Ramos (cell line): ENCODE data around the gene TAAR9.
"Not testable (repeated sequence)": the region's sequence is repeated elsewhere in the genome, so short reads cannot be mapped to it uniquely, and the experiment has no call there.

ENCODE experiments used
- in situ Hi-C: fragments of 300-500 bp; cut with MboI; formaldehyde crosslinking; loops from one replicate; pipeline ENCODE4 v1.14.3; 2022; ENCODE audit warnings: low sequenced_read_pairs; ENCODE audit not compliant: unreplicated experiment

The TAAR9 gene

DNA sequence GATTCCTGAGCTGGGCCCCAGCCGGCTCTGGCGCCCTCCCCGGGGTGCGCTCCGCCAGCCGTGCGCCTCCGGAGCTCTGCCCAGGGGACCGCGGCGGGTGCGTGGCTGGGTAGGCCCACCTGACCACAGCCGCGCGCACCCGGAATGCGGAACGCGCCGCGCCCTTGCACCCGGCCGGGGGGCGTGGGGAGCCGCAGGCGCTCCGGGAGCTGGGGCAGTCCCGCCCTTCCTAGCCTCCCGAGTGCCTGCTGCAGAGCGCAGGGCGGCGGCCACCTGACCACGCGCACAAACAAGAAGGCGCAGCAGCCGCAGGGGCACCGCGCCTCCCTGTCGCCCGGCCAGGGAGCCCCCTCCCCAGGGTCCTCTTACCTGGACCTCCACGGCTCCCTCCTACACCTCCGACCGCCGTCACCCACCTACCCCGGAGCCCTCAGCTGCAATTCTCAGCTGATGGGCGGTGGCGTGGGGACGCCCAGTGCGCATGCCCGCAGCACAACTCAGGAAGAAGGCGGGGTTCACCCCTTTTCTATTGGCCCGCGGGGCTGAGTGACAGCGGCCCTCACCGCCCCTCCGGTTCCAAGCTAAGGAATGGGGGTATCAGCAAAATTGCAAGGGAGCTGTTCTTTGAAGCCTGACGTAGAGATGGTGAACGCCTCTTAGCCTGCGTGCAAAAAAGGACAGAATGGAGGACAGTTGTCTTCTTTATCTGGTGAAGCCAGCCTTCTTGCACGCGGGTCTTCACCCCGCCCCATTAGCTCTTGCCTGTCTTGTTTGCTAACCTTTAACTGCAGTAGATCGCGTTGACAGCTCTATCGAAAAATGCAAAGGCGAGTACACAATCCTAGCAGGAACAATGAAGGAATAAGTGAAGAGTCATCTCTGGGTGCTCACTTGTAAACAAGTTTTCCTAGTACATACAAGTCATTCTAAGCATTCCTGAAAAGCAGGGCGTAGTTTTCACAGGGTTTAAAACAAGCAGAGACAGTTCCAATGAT, 25.1 kb upstream of the TAAR9 start, which contains the start of gene STX7:
STX7 (minus strand) TSS at position 479 of the 995 bp plus-strand sequence. CDS start 9,586 bp downstream, outside the sequence.
- in situ Hi-C loops = loop anchor here (25.0 kb wide), 1 partner anchor 299 kb away; the partner anchor contains the start of gene RPS12

DNA sequence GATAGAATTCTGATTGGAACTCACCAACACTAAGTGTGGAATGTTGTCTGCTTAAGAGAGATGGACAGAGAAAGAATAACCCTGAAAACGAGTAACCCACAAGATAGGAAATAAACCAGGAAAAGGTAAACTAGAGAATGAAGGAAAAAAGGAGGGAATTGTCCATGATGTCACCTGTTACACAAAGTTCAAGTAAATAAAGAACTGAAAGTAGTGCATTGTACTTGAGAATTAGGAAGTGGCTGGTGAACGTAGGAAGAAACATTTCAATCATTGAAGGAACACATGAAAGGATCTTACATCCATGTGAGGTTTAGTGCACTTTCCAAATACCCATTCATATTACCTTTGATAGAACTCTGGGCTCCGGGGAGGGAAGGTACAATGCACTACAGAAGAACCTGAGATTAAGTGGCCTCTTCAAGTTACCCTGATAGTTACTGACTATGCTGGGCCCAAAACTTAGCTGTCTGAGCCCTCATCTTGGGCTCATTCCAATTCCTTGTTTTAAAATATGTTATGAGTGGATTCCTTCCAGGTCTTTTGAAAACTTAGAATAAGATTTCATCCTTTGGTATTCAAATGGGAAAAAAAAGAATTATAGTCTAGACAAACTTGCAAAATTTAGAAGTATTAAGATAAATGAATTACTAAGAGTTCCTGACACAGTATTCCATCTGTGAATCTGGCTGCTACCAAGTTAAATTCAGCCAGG, 24.1 kb upstream of the TAAR9 start:
- in situ Hi-C loops = loop anchor here (25.0 kb wide), 1 partner anchor 298 kb away; the partner anchor contains the start of gene RPS12

DNA sequence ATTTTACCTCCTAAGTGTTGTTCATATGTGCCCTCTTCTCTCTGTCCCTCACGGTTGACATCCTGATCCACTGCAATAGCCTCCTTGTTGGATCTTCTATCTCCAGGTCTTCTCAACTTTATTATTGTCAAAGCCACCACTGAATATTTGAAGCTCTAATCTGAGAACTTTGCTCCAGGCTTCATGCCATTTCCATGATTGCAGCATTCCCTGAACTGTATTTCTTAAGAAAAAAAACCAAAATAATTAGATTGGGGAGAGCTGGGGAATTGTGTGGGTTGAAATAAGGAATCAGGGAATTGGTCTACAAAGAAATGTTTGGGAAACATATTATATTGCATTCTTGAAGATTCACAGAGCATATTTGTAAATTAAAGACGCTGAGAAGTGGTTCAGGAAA, 22.7 kb upstream of the TAAR9 start:
- in situ Hi-C loops = loop anchor here (25.0 kb wide), 1 partner anchor 297 kb away; the partner anchor contains the start of gene RPS12

DNA sequence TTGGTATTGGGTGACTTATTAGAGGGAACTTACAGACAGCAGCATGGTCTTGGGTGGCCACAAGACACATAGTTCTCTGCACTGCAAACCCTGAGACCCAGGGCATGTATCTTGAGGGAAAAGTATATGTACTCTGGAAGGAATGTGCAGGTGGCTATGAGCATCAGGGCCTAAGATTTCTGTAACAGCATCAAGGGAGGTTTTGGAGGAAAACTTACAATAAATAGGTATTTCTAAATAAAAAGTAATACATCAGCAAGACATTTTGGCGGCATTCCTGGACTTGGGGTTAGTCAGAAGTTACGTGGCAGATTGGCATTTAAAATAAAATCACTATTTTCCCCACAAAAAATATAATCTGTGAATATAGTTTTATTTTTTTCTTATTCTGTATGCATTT, 17.1 kb upstream of the TAAR9 start:
- in situ Hi-C loops = loop anchor here (25.0 kb wide), 1 partner anchor 291 kb away; the partner anchor contains the start of gene RPS12

DNA sequence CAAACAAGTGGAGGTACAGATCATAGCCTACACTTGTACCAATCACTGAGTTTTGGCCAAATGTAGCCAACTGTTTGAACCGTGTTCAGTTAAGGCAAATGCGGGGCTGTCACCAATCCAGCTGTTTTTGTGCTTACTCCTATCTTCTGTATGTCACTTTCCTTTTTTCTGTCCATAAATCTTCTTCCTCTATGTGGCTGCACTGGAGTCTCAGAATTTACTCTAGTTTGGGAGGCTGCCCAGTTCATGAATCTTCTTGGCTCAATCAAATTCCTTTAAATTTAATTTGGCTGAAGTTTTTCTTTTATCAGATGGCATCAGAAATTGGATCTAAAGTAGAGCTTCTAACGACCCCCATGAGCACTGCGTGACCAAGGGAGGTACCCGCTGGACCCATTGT, 13.4 kb upstream of the TAAR9 start:
- in situ Hi-C loops = loop anchor here (25.0 kb wide), 2 partner anchors 238 to 288 kb away; partner anchors contain the start of genes RPS12 and VNN2

DNA sequence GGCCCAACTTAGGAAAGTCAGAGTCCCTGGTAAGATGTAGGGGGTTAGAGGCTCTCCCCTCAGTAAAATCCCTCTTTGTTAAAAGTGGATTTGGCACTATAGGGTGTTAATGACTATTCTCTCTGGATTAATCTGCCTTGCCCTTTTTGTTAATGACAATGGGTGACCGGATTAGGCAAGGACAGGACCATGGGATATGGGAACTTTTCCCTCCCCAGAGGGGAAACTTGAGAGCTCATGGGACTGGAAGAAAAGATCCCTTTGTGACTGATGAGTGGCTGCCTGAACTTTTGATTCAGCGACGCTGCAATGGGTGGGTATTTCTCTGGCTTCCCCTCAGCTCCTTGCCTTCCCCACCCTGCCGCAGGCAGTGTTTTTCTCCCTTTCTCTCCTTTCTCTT, 12.2 kb upstream of the TAAR9 start:
- in situ Hi-C loops = loop anchor here (25.0 kb wide), 1 partner anchor 236 kb away; the partner anchor contains the start of gene VNN2

DNA sequence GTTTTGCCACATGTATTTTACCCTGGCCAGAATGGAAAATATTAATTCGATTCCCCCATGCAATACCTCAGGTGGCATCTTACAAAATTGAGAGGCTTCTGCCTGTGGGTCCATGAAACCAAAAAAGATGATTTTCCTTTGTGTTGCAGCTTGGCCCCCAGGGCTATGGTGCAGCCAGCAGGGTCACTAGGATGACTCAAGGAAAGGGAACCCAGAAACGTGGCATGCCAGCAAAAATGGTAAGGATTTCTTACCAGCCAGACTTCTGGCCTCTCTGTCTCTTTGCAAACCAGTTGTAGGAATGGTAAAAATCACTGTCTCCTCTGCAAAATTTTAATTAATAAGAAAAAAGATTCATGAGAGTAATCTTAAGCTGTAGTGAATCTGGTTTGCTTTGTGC, 11.6 kb upstream of the TAAR9 start:
- in situ Hi-C loops = loop anchor here (25.0 kb wide), 1 partner anchor 236 kb away; the partner anchor contains the start of gene VNN2

DNA sequence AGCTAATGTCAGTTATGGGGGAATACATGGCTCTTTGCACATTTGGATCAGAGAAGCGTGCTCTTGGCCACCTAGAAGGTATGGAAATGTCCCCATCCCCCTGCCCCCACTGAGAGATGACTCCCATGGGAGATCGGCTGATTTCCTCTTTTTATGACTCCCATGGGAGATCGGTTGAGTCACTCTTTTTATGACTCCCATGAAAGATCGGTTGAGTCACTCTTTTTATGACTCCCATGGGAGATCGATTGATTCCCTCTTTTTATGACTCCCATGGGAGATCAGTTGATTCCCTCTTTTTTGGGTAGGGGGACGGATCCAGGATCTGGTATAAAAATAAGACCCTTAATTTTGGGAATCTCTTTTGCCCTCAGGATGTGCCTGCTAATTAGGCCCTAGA, 10.3 kb upstream of the TAAR9 start:
- in situ Hi-C loops = loop anchor here (25.0 kb wide), 1 partner anchor 235 kb away; the partner anchor contains the start of gene VNN2

DNA sequence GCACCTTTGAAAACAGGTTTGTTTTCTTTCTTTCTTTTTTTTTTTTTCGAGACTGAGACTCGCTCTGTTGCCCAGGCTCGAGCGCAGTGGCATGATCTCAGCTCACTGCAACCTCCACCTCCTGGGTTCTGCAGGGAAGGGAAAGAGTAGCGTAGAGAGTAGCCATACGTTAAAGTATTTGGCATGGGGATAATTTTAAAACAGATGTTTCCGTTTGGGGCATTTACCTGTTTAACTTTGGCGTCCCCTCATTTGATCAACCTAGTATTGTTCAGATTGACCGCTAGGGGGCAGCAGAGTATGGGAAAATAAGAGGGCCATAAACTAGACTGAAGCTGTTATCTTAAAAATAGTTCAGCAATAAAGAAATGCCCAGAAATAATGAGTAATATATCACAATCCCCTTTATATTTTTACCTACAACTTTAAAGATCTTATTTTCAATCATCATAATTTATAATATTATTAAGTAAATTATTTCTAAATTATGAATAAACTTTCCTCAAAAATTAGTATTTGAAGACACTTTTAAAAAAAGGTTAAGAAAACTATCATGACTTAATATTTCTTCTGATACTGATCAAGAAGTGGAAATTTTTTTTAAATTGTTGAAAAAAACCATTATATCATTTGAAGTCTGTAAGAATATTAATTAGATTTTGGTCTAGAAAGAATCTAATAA, 7.6 kb upstream of the TAAR9 start:
- in situ Hi-C loops = loop anchor here (25.0 kb wide), 1 partner anchor 232 kb away; the partner anchor contains the start of gene VNN2

DNA sequence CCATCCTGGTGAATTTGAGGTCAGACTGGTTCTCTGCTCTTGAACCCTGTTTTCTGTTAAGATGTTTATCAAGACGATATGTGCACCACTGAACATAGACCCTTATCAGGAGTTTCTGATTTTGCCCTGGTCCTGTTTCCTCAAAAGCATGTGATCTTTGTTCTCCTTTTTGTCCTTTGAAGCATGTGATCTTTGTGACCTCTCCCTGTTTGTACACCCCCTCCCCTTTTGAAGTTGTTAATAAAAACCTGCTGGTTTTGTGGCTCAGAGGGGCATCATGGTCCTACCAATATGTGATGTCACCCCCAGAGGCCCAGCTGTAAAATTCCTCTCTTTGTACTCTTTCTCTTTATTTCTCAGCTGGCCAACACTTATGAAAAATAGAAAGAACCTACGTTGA, 3.5 kb upstream of the TAAR9 start:
- in situ Hi-C loops = loop anchor here (25.0 kb wide), 1 partner anchor 228 kb away; the partner anchor contains the start of gene VNN2

DNA sequence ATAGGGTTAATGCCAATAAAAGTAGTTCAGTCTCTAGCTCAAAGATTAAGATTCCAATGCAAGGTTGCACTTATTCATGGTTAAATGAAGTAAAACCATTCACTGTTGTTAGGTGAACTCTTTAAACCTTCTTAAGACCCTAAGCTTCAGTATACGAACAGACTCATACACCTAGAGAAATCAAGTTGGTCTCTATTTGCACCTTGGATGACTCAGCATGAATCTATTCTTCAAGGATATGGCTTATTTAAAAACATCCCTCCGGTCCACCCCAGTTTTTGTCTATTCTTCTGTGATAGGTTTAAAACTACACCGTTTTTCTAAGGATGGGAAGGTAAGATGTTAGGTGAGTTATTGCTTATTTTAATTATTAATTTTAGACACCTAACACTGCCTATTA, 932 bp upstream of the TAAR9 start:
- in situ Hi-C loops = loop anchor here (25.0 kb wide), 1 partner anchor 225 kb away; the partner anchor contains the start of gene VNN2

DNA sequence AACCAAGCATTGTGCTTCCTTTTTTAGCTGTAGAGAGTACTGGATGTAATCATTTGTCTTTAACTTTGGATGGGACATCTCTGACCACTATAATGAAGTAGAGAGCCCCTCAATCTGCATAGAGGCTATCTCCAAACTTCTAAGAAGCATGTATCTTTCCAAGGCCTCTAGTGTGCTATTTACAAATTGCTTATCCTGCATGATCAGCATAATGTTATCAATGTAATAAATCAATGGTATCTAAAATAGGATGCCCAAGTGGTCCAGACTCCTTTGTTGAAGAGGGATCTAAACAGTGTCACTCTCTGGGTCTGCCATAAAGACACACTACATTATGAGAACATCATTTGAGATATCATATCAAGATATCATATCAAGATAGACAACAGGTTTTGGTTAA, 6.7 kb downstream of the TAAR9 start:
- in situ Hi-C loops = loop anchor here (25.0 kb wide), 1 partner anchor 217 kb away; the partner anchor contains the start of gene VNN2

DNA sequence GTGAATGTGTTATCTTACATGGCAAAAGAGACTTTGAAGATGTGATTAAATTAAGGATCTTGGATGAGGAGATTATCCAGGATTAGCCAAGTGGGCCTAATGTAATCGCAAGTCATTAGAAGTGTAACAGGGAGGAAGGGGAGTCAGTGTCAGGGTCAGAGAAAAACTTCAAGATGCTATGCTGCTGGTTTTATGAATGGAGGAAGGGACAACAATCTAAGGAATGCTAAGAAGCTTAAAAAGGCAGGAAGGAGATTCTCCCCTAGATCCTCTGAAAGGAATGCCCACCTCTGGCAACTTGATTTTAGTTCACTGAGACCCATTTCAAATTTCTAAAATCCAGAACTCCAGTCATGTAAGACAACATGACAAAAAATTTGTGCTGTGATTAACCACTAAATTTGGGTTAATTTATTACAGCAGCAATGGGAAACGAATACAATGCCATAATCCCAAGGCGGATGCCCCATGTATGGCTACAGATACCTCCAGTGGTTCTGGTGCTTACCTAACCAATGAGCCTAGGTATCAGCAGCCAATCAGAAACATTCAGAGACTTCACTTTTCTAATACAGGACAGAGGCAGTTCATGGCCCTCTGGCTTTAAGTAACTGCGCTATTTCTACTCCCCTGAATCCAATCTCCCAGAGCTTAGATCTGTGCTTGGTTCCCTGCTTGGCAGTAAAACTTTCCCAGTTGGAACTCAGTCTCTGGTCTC, 10.8 kb downstream of the TAAR9 start:
- in situ Hi-C loops = loop anchor here (25.0 kb wide), 1 partner anchor 213 kb away; the partner anchor contains the start of gene VNN2

DNA sequence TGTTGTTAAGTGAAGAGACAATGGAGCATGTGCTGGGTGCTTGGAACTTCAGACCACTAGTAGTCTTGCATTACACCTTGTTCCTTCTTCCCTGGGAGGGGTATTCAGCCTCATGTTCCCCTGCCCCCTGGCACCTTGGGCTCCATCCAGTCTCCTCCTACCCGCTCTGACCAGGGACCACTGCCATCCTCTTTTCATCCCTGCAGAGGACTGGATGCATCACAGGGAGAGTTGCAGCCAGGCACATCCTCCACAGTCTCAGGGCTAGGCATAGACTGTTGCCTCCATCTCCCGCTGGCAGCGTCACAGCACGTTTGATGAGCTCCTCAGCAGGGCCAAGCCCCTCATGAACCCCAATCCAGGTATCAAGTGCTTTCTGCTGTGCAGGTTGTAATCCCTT, 13.1 kb downstream of the TAAR9 start:
- in situ Hi-C loops = no loop called here

DNA sequence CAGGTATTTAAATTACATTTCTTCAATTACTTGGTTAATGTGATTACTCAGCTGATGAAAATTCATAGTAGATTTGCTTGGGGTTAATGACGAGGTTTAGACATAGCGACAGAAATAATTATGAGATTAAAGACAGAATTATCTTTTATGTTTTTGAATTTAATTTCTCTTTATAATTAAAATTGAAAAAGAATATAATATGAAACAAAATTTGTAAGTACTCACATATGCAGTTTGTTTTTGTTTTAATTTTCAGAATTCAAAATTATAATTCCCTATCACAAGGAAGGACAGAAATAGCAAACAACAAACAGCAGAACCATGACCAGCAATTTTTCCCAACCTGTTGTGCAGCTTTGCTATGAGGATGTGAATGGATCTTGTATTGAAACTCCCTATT, 14.3 kb downstream of the TAAR9 start, which contains the start of gene TAAR8:
TAAR8 (plus strand) TSS at position 301 of the 400 bp plus-strand sequence; CDS start at position 322, 21 bp downstream.
- in situ Hi-C loops = no loop called here

DNA sequence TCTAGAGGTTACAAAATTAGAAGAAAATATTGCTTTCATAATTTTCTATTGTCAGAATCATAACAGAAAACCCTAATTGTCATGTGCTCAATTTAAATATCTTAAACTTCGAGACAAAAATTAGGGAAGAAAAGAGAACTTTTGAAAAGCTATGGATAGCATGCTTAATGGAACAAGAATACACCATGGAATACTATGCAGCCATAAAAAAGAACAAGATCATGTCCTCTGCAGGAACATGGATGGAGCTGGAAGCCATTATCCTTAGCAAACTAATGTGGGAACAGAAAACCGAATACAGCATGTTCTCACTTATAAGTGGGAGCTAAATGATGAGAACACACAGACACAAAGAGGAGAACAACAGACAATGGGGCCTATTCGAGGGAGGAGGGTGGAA, 22.0 kb downstream of the TAAR9 start:
- in situ Hi-C loops = not testable (repeated sequence)

DNA sequence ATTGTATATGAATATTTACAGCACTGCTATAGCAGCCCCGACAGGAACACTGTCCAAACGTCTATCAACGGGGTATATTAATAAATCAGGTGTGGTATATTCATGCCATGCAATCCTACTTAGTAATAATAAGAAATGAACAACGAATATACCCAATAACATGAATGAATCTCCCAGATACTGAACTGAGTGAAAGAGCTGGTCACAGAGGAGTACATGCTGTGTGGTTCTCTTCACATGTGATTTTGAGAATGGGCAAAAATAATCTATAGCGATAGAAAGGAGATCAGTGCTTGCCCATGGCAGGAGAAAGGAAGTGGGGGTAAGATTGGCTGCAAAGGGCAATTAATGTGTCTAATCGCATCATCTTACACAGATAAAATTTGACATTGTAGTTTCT, 28.3 kb downstream of the TAAR9 start:
- in situ Hi-C loops = no loop called here

DNA sequence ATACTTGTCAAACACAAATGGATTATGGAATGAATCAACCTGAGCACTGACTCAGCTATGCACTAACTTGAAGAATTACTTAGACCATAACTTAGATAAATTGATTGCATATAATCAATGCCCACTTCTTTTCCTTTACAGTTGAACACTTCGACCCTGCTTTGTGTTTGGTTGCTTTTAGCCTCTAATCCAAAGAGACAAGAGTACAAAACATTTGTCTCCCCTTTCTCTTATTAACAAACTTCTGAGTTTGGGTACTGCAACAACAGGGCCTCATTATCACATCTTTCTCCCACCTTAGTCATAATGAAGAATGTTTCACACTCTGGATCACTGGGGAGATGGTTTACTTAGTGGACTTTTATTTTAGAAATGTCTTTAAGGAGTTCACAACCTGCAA, 29.5 kb downstream of the TAAR9 start:
- in situ Hi-C loops = no loop called here

DNA sequence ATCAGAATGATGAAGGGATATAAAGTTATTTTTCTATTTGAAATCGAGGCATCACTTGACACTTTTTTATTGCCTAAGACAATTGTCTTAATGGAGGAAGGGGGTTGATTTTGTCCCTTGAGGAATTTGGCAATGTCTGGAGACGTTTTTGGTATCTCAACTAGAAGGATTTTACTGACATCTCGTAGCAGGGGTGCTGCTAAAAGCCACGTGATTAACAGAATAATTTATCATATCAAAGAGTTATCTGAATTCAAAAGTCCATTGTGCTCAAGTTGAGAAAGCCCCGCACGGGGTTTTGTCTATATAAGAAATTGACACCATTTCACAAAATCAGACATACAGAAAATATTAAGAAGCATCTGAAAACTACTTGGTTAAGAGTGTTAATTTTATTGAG, 30.5 kb downstream of the TAAR9 start:
- in situ Hi-C loops = no loop called here
